Measurements from ENCODE around the gene LBP. TPM values are rescaled to one million over a fixed set of nuclear protein-coding genes. Genes with fewer than 3 reads are reported as not detected.
A peak's percentile ranks its signal among the peaks of the same experiment; 100 is the strongest.

Gene LBP
- total RNA-seq = under 1 TPM in 2 of 3 donors, not detected in 1; 0.14 to 0.34 TPM
- long read RNA-seq, donor 1 = 0 reads
- long read RNA-seq, donor 2, partial matches to known transcripts = 0 of 1 reads
- long read RNA-seq, donor 2, other reads (novel, unspliced or antisense) = 0 of 1 reads

- intact Hi-C loops (cut with DNase I, micrococcal nuclease) = no loop called here
These were observed at the start of gene LBP for GRCh38 chr20:38346247-38346651. LBP (plus strand) TSS chr20:38346482; CDS start chr20:38346517, 35 bp downstream.

GRCh38 chr20:38297916-38298674 lies 48.2 kb upstream of the LBP start:
- H3K9me3 ChIP-seq = no peaks in the 10 kb centered on the region
- ATAC-seq = no peak
- H3K36me3 ChIP-seq (ENCODE audit: low read depth) = no peaks in the 10 kb centered on the region
- TF ChIP-seq CTCF (IDR thresholded peaks at IDR 0.05) = no peak
- H3K4me1 ChIP-seq (ENCODE audit: low read depth) = no peaks in the 10 kb centered on the region
- DNase-seq = no peak
- intact Hi-C loops (cut with DNase I, micrococcal nuclease) = no loop called here
- H3K4me3 ChIP-seq = no peak overlapping the region

More at GRCh38 chr20:38346247-38346651, at the start of gene LBP:
- H3K36me3 ChIP-seq (ENCODE audit: low read depth) = no peaks in the 10 kb centered on the region
- no peaks in the 10 kb centered on the region for H3K9me3 ChIP-seq
- H3K4me1 ChIP-seq (ENCODE audit: low read depth) = no peaks in the 10 kb centered on the region
- no peak within 1 kb of the TSS for H3K4me3 ChIP-seq
- no peak for TF ChIP-seq CTCF (IDR thresholded peaks at IDR 0.05)
- ATAC-seq (no peak), DNase-seq (no peak)

- Histone ChIP-seq H3K4me3 (no peak overlapping the region), H3K36me3 (ENCODE audit: low read depth) (no peaks in the 10 kb centered on the region), H3K9me3 (no peaks in the 10 kb centered on the region), H3K4me1 (ENCODE audit: low read depth) (no peaks in the 10 kb centered on the region)
- ATAC-seq (peak; percentile 67), DNase-seq (peak; percentile 29 to 71 (median 49))
- intact Hi-C loops (cut with DNase I, micrococcal nuclease) = no loop called here
- TF ChIP-seq CTCF (IDR thresholded peaks at IDR 0.05) = no peak
These were observed 47.5 kb upstream of the LBP start for GRCh38 chr20:38298768-38299288.

GRCh38 chr20:38299963-38300362 lies 46.3 kb upstream of the LBP start:
- ATAC-seq (no peak), DNase-seq (no peak)
- intact Hi-C loops (cut with DNase I, micrococcal nuclease) = no loop called here
- Histone ChIP-seq H3K4me3 (no peak overlapping the region), H3K36me3 (ENCODE audit: low read depth) (no peaks in the 10 kb centered on the region), H3K9me3 (no peaks in the 10 kb centered on the region), H3K4me1 (ENCODE audit: low read depth) (no peaks in the 10 kb centered on the region)
- TF ChIP-seq CTCF (IDR thresholded peaks at IDR 0.05) = no peak

- Histone ChIP-seq H3K4me3 (no peak overlapping the region), H3K4me1 (ENCODE audit: low read depth) (no peaks in the 10 kb centered on the region), H3K36me3 (ENCODE audit: low read depth) (no peaks in the 10 kb centered on the region), H3K9me3 (no peaks in the 10 kb centered on the region)
- ATAC-seq = no peak
- intact Hi-C loops (cut with DNase I, micrococcal nuclease) = no loop called here
- no peak for TF ChIP-seq CTCF (IDR thresholded peaks at IDR 0.05)
- no peak for DNase-seq
These were observed 45.8 kb upstream of the LBP start for GRCh38 chr20:38300438-38300837.

All from mucosa of descending colon (tissue), 3 donors.